Testis (tissue), 3 donors: ENCODE data around the gene MOCOS. TPM values are rescaled to one million over a fixed set of nuclear protein-coding genes. Genes with fewer than 3 reads are reported as not detected.

Source experiments
- DNase-seq: peaks from one replicate; pipeline ENCODE4 v3.0.0-alpha.2; 2019
- H3K27ac ChIP-seq, 2 donors: fragments of 200-600 bp; sonication (generic); one replicate each; pipeline ENCODE4 v1.5.1; 2019
- H3K27me3 ChIP-seq: fragments of 200-600 bp; sonication (generic); one replicate; pipeline ENCODE4 v1.5.1; 2019
- H3K36me3 ChIP-seq: fragments of 200-600 bp; sonication (generic); one replicate; pipeline ENCODE4 v1.5.1; 2017; ENCODE audit warnings: low read depth; ENCODE audit errors: missing control alignments
- H3K4me1 ChIP-seq: fragments of 200-600 bp; sonication (generic); one replicate; pipeline ENCODE4 v1.5.1; 2019
- H3K4me3 ChIP-seq, 2 donors: fragments of 200-600 bp; sonication (generic); one replicate each; pipeline ENCODE4 v1.5.1; 2017 to 2019
- H3K9me3 ChIP-seq: fragments of 200-600 bp; sonication (generic); one replicate; pipeline ENCODE4 v1.5.1; 2017
- CTCF ChIP-seq, 3 experiments: fragments of 450-650 bp in 2 of 3; fragments of 200-600 bp in 1 of 3; sonication (generic) in 1 of 3; IDR thresholded peaks; one replicate each; pipeline ENCODE4 v1.5.1; 2016 to 2019; ENCODE audit warnings: antibody characterized with exemption in 3 of 3, mild to moderate bottlenecking in 2 of 3, moderate library complexity in 1 of 3
- POLR2A ChIP-seq: fragments of 450-650 bp; IDR thresholded peaks from one replicate; pipeline ENCODE4 v1.6.1; 2017; ENCODE audit warnings: antibody characterized with exemption, mild to moderate bottlenecking, moderate library complexity
- WGBS, 2 donors: methylation state at CpG; one replicate each; pipeline ENCODE4 v1.1.5; 2018; 5-methylcytosine and 5-hydroxymethylcytosine counted together
- intact Hi-C: fragments of 100-400 bp; cut with DNase I; formaldehyde crosslinking; loops from one replicate; pipeline ENCODE4 v1.15.1; 2023; ENCODE audit warnings: low total_unique reads
- polyA plus RNA-seq: library from polyadenylated mRNA; stranded (reverse); fragments of 350-450 nt; fragmentation: Illumina TruSeq; extraction: RNeasy Lipid Tissue Mini Kit (QIAGEN cat#74804); gene quantifications from one replicate; pipeline ENCODE4 v1.2.3, GENCODE V29; 2014; ENCODE audit warnings: low read depth, low replicate concordance; ENCODE audit not compliant: insufficient read depth
- total RNA-seq, 2 donors: library from RNA; depleted of rRNA; stranded (reverse); fragments of >200 nt; gene quantifications; one replicate each; pipeline ENCODE4 v1.2.3, GENCODE V29; 2016

MOCOS gene
- total and polyA plus RNA-seq, 3 donors from 2014 or later = 1.5 to 2.9 (median 1.9) TPM

- TF ChIP-seq CTCF (IDR thresholded peaks at IDR 0.05) = no peak
- TF ChIP-seq POLR2A = no peak
- H3K4me1 ChIP-seq = peaks cover 15% of the 10 kb centered on the region
- intact Hi-C loops = no loop called here
- no peak overlapping the region for H3K27ac ChIP-seq
- no peak overlapping the region for H3K4me3 ChIP-seq
- no peak for DNase-seq
- no peaks in the 10 kb centered on the region for H3K9me3 ChIP-seq
- no peaks in the 10 kb centered on the region for H3K27me3 ChIP-seq
- no peaks in the 10 kb centered on the region for H3K36me3 ChIP-seq
- whole genome bisulfite sequencing, 2 donors = 59 to 86% methylated on average over 2 to 6 of the region's 6 CpGs
Observed at GRCh38 chr18:36211612-36212065, 24.3 kb downstream of the MOCOS start.

GRCh38 chr18:36212301-36213171, 25.2 kb downstream of the MOCOS start:
- peaks cover 15% of the 10 kb centered on the region for H3K4me1 ChIP-seq
- peak overlapping the region in 1 of 2 donors; percentile 7 for H3K27ac ChIP-seq
- no peaks in the 10 kb centered on the region for H3K27me3 ChIP-seq
- DNase-seq = peak; percentile 42
- WGBS, 2 donors = 54 to 68% methylated on average over 13 of the region's 13 CpGs
- H3K9me3 ChIP-seq = no peaks in the 10 kb centered on the region
- TF ChIP-seq CTCF (IDR thresholded peaks at IDR 0.05) (no peak), POLR2A (no peak)
- H3K36me3 ChIP-seq = no peaks in the 10 kb centered on the region
- no peak overlapping the region for H3K4me3 ChIP-seq
- intact Hi-C loops = no loop called here

- no peak overlapping the region for H3K27ac ChIP-seq
- intact Hi-C loops = no loop called here
- TF ChIP-seq CTCF (IDR thresholded peaks at IDR 0.05) (no peak), POLR2A (no peak)
- H3K9me3 ChIP-seq = no peaks in the 10 kb centered on the region
- H3K4me3 ChIP-seq = no peak overlapping the region
- no peak for DNase-seq
- H3K4me1 ChIP-seq = peaks cover 15% of the 10 kb centered on the region
- H3K27me3 ChIP-seq = no peaks in the 10 kb centered on the region
- no peaks in the 10 kb centered on the region for H3K36me3 ChIP-seq
- WGBS, 2 donors = 89 to 92% methylated on average over 7 to 8 of the region's 8 CpGs
Observed at GRCh38 chr18:36214811-36215210, 27.5 kb downstream of the MOCOS start.

- Histone ChIP-seq H3K27me3 (no peaks in the 10 kb centered on the region), H3K4me1 (peaks cover 15% of the 10 kb centered on the region), H3K9me3 (no peaks in the 10 kb centered on the region), H3K27ac (no peak overlapping the region), H3K4me3 (no peak overlapping the region), H3K36me3 (no peaks in the 10 kb centered on the region)
- no peak for DNase-seq
- intact Hi-C loops = no loop called here
- no peak for TF ChIP-seq CTCF (IDR thresholded peaks at IDR 0.05)
- no peak for TF ChIP-seq POLR2A
- 85 to 88% methylated on average over 5 to 9 of the region's 9 CpGs for WGBS, 2 donors
Observed at GRCh38 chr18:36215577-36215976, 28.3 kb downstream of the MOCOS start.
